MG63 (cell line): ENCODE results near the gene CUL4A. TPM values are rescaled to one million over a fixed set of nuclear protein-coding genes. Genes with fewer than 3 reads are reported as not detected.
"Not testable (repeated sequence)": the region's sequence is repeated elsewhere in the genome, so short reads cannot be mapped to it uniquely, and the experiment has no call there.

Experiments used
- DNase-seq: peaks from one replicate; pipeline ENCODE4 v3.0.0-alpha.2; 2020
- H3K27me3 ChIP-seq: fragments of 250-450 bp; sonication (Bioruptor Pico); 2 replicates; pipeline ENCODE4 v1.5.1; 2020; ENCODE audit warnings: mild to moderate bottlenecking, moderate library complexity
- H3K36me3 ChIP-seq: fragments of 250-450 bp; sonication (Bioruptor Pico); 2 replicates; pipeline ENCODE4 v1.5.1; 2020; ENCODE audit warnings: mild to moderate bottlenecking, moderate library complexity
- H3K4me3 ChIP-seq: fragments of 250-450 bp; sonication (Bioruptor Pico); 2 replicates; pipeline ENCODE4 v1.5.1; 2020; ENCODE audit warnings: mild to moderate bottlenecking, moderate library complexity
- H3K9me3 ChIP-seq: fragments of 250-450 bp; sonication (Bioruptor Pico); 2 replicates; pipeline ENCODE4 v1.5.1; 2020; ENCODE audit warnings: mild to moderate bottlenecking, moderate library complexity
- total RNA-seq: library from RNA; depleted of rRNA; stranded (reverse); fragments of >200 nt; shearing (Covaris generic); gene quantifications from 2 replicates; pipeline ENCODE4 v1.2.3, GENCODE V29; 2014; ENCODE audit warnings: low replicate concordance

The CUL4A gene
- total RNA-seq, 1 experiment from 2014 or later = 157 TPM

DNA sequence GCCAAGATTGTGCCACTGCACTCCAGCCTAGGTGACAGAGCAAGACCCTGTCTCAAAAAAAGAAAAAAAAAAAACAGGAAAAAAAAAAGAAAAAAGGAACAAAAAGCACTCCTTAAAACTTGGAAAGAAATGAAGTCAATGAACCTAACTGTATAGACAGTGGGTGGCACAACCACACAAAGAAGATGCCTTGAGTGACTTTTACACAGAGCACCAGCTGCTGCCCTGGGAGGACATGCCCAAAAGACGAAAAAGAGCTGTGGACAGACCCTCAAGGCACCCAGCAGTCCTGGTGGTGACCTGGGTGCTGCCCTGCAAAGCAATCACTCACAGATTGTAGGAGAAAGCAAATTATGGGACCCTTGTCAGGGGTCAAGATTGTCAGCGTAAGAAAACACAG lies 81.7 kb downstream of the CUL4A start:
- H3K36me3 ChIP-seq = no peaks in the 10 kb centered on the region
- peaks cover 23% of the 10 kb centered on the region for H3K27me3 ChIP-seq
- no peak for DNase-seq
- H3K9me3 ChIP-seq = peaks cover 3% of the 10 kb centered on the region
- H3K4me3 ChIP-seq = no peak overlapping the region

DNA sequence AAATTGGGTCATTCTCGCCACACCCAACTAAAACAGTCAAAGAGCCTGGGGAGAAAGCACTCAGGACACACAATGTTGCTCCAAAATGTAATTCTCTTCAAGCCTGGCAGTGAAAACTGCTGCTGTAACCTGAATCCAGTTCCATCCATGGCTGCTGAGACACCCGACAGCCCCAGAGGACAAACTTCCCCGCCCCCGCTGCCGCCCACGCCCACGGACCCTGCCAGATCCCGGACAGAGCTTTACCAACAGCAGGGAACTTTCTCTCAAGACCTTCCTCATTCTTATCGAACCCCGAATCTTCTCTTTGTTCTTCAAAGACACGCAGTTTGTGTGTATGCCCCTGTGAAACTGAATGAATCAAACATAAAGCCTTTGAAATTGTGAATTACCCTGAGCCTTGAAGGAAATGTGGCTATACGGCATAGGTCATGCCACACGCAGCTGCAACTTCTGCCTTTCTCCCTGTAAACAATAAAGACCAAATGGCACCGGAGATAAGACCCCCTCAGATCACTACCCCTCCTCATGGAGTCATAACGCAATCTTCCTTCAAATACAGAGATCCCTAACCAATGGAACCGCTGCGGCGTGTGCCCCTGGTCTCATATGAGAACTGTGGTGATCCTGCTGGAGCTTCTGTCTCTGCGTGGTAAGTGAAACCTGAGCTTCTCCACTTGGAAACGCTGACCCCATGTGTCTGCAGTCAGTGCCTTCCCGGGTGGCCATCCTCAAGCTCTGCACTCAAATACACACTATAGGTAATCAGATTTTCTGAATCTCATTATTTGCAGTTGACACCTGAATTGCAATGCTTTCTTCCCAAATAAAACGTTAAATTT lies 82.8 kb downstream of the CUL4A start:
- H3K36me3 ChIP-seq = no peaks in the 10 kb centered on the region
- DNase-seq = peak; percentile 37
- H3K9me3 ChIP-seq = peaks cover 3% of the 10 kb centered on the region
- peak overlapping the region; percentile 13 for H3K4me3 ChIP-seq
- peaks cover 23% of the 10 kb centered on the region for H3K27me3 ChIP-seq

DNA sequence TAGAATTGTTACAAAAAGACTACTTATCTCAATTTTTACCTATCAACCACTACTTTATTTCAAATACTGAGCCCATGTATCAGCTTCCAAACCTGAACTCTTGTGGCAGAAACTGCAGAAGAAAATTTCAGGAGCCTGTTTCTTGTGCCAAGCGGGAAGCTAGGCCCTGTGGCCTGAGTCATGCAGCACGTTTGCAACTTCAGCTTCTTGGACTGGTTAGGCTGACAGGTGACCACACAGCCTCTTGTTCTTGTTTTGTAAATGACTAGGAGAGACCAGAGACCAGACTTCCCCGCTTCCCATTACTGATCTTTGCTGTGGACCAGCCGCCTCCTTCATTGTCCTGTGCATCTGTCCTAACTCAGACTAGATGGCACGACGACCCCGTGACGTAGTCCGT lies 84.3 kb downstream of the CUL4A start:
- Histone ChIP-seq H3K27me3 (peaks cover 19% of the 10 kb centered on the region), H3K4me3 (no peak overlapping the region), H3K36me3 (no peaks in the 10 kb centered on the region), H3K9me3 (no peaks in the 10 kb centered on the region)
- DNase-seq = no peak

- Histone ChIP-seq H3K27me3 (peaks cover 5% of the 10 kb centered on the region), H3K36me3 (no peaks in the 10 kb centered on the region), H3K4me3 (no peak overlapping the region; the same call in 1 of the 2 replicates), H3K9me3 (no peaks in the 10 kb centered on the region)
- DNase-seq = no peak
Observed at GRCh38 chr13:113295776-113296175, 86.4 kb downstream of the CUL4A start.

- Histone ChIP-seq H3K4me3 (peak within 1 kb of the TSS; percentile 93), H3K36me3 (no peaks in the 10 kb centered on the region), H3K9me3 (no peaks in the 10 kb centered on the region), H3K27me3 (no peaks in the 10 kb centered on the region)
- peak; percentile 97 for DNase-seq
Observed at GRCh38 chr13:113296823-113297369, 87.5 kb downstream of the CUL4A start, which contains the start of gene LAMP1. Gene LAMP1, plus strand, starts transcription at chr13:113297239. Its CDS starts 196 bp downstream, at chr13:113297435.

DNA sequence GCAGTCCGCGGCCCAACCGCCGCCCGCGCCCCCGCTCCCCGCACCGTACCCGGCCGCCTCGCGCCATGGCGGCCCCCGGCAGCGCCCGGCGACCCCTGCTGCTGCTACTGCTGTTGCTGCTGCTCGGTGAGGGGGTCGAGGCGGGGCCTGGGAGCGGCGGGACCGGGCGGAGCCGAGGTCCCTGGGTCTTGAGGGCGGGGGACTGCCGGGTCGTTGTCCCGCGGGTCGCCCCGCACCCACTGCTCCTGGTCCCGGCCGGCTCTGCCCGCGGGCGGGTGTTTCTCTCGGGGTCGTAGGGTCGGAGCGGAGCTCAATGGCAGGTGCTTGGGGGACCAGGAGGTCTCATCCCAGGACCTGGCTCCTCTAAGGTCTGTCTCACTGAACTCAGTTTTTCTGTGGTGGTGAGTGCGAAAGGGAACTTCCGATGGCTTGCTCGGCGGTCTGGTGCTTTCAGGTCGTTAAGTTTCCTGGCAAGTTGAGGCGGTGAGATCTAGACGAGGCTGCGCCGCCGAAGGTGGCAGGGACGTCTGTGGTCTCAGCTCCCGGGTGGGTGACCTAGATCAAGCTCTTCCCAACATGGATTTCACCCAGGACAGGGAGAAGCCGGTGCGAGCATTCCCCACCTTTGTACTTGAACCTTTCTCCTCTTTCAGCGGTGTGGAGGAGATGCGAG lies 88.1 kb downstream of the CUL4A start:
- Histone ChIP-seq H3K4me3 (peak overlapping the region; percentile 93), H3K9me3 (no peaks in the 10 kb centered on the region), H3K36me3 (no peaks in the 10 kb centered on the region), H3K27me3 (no peaks in the 10 kb centered on the region)
- DNase-seq = no peak

DNA sequence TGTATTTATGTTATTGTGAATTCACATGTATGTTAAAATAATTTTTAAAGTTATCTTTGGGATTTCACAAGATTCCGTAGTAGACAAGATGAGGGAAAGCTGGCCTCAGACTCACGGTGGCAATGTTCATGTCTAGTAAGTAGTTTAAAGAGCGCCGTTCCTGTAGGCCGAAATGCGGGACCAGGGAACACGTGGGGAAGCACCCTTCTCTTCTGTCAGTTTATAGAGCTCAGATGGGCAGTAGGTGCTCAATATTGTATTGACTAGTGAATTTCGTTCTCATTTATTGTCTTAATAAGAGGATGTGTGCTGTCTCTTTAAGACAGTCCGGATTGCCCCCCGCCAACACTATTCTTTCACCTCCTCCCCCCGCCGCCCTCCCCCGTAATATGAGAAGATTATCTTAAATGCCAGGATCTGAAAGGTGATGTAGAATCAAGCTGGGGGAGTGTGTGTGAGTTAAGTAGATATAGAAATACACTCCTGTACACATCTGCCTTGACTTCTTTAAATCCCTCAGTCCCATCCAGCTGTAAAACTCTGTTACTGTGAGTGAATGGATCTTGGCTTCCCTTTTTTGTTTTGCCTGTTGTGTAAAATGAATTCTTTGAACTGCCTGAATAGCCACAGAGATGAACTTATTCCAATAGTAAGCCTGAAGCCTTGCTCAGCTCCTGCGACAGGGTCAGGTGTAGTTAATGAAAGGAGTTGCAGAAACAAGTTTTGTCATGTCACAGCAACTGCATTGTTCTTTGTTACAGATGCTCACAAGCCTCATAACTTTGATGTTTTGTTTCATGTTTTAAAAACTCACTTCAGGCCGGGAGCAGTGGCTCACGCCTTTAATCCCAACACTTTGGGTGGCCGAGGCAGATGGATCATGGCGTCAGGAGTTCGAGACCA lies 88.9 kb downstream of the CUL4A start:
- Histone ChIP-seq H3K27me3 (no peaks in the 10 kb centered on the region), H3K4me3 (peak overlapping the region; percentile 93), H3K36me3 (no peaks in the 10 kb centered on the region), H3K9me3 (no peaks in the 10 kb centered on the region)
- DNase-seq = no peak

DNA sequence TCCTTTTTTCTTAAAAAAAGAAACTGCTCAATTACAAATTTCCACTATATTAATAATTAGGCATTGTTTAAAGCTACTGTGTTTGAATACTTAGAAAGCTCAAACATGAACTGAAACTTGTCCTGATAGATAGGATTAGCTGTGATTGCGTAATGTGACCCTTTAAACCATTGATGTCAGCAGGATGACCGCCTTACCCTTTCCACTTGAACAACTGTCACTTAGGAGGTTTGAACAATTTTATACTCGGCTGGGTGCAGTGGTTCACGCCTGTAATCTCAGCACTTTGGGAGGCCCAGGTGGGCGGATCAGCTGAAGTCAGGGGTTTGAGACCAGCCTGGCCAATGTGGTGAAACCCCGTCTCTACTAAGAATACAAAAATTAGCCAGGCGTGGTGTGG lies 90.5 kb downstream of the CUL4A start:
- no peaks in the 10 kb centered on the region for H3K9me3 ChIP-seq
- no peaks in the 10 kb centered on the region for H3K27me3 ChIP-seq
- H3K36me3 ChIP-seq = no peaks in the 10 kb centered on the region
- no peak for DNase-seq
- no peak overlapping the region for H3K4me3 ChIP-seq

DNA sequence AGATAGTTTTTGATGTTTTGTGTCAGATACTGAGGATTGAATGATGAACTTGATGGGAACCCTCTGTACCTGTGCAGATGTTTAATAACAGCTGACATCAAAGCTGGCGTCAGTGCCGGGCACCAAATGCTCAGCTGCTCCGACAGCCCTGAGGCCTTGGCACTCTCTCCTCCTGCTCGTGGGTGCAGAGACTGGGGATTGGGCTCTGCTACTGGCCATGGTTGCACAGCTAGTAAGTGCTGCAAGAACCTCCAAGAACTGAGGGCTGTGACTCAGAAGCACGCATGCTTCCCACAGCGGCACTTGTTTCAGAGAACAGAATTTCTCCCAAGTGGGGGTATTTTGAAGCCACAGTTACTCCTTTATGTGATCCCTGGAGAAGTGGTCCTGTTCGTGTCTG lies 93.6 kb downstream of the CUL4A start:
- Histone ChIP-seq H3K27me3 (no peaks in the 10 kb centered on the region), H3K36me3 (peaks cover 3% of the 10 kb centered on the region; the same call in 1 of the 2 replicates), H3K9me3 (no peaks in the 10 kb centered on the region), H3K4me3 (no peak overlapping the region)
- DNase-seq = no peak

- Histone ChIP-seq H3K36me3 (peaks cover 3% of the 10 kb centered on the region), H3K4me3 (no peak overlapping the region), H3K9me3 (no peaks in the 10 kb centered on the region), H3K27me3 (no peaks in the 10 kb centered on the region)
- DNase-seq = no peak
Observed at GRCh38 chr13:113304121-113304520, 94.7 kb downstream of the CUL4A start.

DNA sequence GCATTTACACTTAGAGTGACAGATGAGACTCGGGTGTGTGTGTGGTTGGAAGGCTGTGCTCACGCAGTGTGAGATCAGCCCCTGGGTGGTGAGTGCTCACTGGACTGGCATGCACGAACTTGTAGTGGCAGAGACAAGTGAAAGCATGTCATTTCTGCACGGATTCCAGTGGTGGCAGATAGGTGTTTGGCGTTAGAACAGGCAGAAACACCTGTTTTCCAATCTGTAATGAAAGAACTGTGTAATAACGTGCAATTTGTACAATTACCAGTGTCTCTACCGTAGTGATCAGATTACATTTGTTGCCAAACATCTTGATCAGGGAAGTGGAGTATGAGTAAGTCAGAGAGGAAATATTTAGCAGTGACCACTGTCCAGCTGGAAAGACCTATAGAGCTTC lies 95.8 kb downstream of the CUL4A start:
- Histone ChIP-seq H3K9me3 (no peaks in the 10 kb centered on the region), H3K36me3 (peaks cover 12% of the 10 kb centered on the region), H3K4me3 (no peak overlapping the region), H3K27me3 (no peaks in the 10 kb centered on the region)
- DNase-seq = no peak

- Histone ChIP-seq H3K36me3 (peaks cover 16% of the 10 kb centered on the region), H3K9me3 (no peaks in the 10 kb centered on the region), H3K4me3 (no peak overlapping the region), H3K27me3 (no peaks in the 10 kb centered on the region)
- DNase-seq = no peak
Observed at GRCh38 chr13:113307491-113307890, 98.1 kb downstream of the CUL4A start.

DNA sequence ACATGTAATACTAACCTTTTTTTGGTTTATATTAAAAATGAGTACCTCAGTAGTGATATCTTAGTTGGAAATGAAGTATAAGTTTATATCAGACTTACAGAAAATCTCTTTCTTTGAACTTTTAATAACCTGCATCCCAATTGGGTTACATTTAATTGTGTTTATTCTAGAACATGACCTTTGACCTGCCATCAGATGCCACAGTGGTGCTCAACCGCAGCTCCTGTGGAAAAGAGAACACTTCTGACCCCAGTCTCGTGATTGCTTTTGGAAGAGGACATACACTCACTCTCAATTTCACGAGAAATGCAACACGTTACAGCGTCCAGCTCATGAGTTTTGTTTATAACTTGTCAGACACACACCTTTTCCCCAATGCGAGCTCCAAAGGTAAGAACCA lies 100.1 kb downstream of the CUL4A start:
- no peak for DNase-seq
- Histone ChIP-seq H3K36me3 (peaks cover 16% of the 10 kb centered on the region), H3K4me3 (no peak overlapping the region), H3K27me3 (no peaks in the 10 kb centered on the region), H3K9me3 (no peaks in the 10 kb centered on the region)

GRCh38 chr13:113314112-113314511 lies 104.7 kb downstream of the CUL4A start:
- not testable (repeated sequence) for DNase-seq, H3K4me3 ChIP-seq, H3K9me3 ChIP-seq, H3K27me3 ChIP-seq
- H3K36me3 ChIP-seq = peaks cover 16% of the 10 kb centered on the region

- H3K36me3 ChIP-seq, DNase-seq, H3K9me3 ChIP-seq, H3K27me3 ChIP-seq, H3K4me3 ChIP-seq: not testable (repeated sequence)
Observed at GRCh38 chr13:113314895-113315470, 105.6 kb downstream of the CUL4A start.

DNA sequence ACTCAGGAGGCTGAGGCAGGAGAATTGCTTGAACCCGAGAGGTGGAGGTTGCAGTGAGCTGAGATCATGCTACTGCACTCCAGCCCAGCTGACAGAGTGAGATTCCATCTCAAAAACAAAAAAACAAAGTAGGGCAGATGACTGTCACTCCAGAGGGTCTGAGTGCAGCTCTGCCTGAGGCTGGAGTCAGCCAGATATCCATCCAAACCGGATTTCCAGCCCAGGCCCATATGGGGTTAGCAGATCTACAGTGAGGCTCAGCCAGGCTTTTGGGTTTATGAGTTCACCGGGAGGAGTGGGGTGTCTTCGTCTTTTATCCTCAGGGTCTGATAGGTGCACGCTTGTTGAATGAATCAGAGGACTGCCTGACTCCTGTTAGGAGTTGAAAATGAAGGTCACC lies 106.6 kb downstream of the CUL4A start:
- DNase-seq = no peak
- Histone ChIP-seq H3K36me3 (peaks cover 10% of the 10 kb centered on the region), H3K9me3 (no peaks in the 10 kb centered on the region), H3K4me3 (no peak overlapping the region), H3K27me3 (no peaks in the 10 kb centered on the region)
